GM23248 (cell line): ENCODE results near the gene DLG2.

Source experiments
- EZH2 ChIP-seq: fragments of 200-600 bp; sonication (generic); IDR thresholded peaks from 2 replicates; pipeline ENCODE4 v1.6.1; 2018; ENCODE audit warnings: antibody characterized with exemption, mild to moderate bottlenecking; ENCODE audit not compliant: insufficient read depth, poor library complexity, severe bottlenecking
- EZH2phosphoT487 ChIP-seq: fragments of 200-600 bp; sonication (generic); IDR thresholded peaks from 2 replicates; pipeline ENCODE4 v1.6.1; 2018; ENCODE audit warnings: antibody characterized with exemption, moderate library complexity, mild to moderate bottlenecking, low read depth; ENCODE audit not compliant: insufficient read depth

DNA sequence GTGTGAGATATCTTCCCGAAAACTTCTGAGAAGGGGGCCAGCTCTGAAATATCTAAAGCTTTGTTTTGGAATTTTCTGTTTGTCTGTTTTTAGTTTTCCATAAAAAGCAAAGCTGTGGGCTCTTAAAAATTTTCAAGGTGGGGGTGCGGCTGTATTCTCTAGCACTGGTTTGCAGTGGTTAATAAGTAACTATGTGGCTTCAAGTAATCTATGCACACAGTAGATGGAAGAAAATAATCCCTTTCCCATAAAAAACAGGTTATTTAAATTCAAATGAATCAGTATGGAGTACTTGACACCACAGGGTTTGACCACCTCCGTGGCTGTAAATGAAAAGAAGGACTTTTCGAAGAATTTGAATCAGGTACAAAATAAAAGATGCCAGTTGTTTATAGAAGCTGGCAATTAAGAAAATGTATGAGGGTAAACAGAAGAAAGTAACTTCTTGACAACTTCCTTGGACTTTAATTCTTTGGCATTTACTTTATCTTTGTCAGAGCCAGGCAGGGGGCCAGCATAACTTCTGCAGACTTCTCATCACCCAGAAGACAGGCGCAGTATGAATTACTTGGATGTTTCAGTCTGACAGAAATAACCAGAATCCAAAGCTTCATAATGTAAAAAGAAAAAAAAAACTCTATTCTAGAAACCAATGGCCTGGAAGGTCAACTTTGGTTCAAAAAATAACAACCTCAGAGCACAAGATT is 981.0 kb downstream of the DLG2 start:
- TF ChIP-seq EZH2 (no peak), EZH2phosphoT487 (no peak)
